NCI-H2029 treated with DMSO at 0.1 percent for 48 hours (cell line): ENCODE data around the gene PCDHB7.
A peak's percentile ranks its signal among the peaks of the same experiment; 100 is the strongest.
"Not testable (repeated sequence)": the region's sequence is repeated elsewhere in the genome, so short reads cannot be mapped to it uniquely, and the experiment has no call there.

Experiments
- DNase-seq: peaks from one replicate; lab custom pipeline; 2025; lab: John Stamatoyannopoulos, UW

PCDHB7 gene

GRCh38 chr5:141180313-141180712 is 7.9 kb downstream of the PCDHB7 start:
- DNase-seq, result no peak

DNA sequence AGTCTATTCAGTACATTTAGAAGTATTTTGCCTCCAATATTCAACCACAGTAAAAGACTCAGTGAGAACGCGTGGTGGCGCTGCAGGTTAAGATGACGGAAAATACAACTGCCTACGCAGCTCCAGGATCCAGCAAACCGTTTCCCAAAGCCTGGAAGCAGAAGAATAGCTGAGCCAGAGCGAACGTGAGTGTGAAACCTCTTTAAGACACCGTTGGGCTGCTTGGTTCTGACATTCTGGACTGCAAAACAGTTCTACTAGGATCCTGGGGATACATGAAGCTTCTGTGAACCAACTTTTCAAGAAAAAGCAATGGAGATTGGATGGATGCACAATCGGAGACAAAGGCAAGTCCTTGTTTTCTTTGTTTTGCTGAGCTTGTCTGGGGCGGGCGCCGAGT is 9.8 kb downstream of the PCDHB7 start, which contains the start of gene PCDHB16:
PCDHB16 (plus strand) TSS at position 140 of the 400 bp plus-strand sequence; CDS start at position 313, 173 bp downstream.
- DNase-seq, result peak; percentile 44

DNA sequence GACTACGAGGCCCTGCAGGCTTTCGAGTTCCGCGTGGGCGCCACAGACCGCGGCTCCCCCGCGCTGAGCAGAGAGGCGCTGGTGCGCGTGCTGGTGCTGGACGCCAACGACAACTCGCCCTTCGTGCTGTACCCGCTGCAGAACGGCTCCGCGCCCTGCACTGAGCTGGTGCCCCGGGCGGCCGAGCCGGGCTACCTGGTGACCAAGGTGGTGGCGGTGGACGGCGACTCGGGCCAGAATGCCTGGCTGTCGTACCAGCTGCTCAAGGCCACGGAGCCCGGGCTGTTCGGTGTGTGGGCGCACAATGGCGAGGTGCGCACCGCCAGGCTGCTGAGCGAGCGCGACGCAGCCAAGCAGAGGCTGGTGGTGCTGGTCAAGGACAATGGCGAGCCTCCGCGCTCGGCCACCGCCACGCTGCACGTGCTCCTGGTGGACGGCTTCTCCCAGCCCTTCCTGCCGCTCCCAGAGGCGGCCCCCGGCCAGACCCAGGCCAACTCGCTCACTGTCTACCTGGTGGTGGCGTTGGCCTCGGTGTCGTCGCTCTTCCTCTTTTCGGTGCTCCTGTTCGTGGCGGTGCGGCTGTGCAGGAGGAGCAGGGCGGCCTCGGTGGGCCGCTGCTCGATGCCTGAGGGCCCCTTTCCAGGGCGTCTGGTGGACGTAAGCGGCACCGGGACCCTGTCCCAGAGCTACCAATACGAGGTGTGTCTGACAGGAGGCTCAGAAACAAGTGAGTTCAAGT is 11.8 kb downstream of the PCDHB7 start:
- DNase-seq, result not testable (repeated sequence)

- DNase-seq, result no peak
Observed at GRCh38 chr5:141186897-141187512, 14.6 kb downstream of the PCDHB7 start, which contains the start of gene PCDHB9. Gene PCDHB9 (plus strand): TSS chr5:141187161. CDS start chr5:141187319, 158 bp downstream.

- not testable (repeated sequence) for DNase-seq
Observed at GRCh38 chr5:141188682-141189081, 16.2 kb downstream of the PCDHB7 start.

GRCh38 chr5:141189131-141189530 is 16.7 kb downstream of the PCDHB7 start:
- not testable (repeated sequence) for DNase-seq

DNA sequence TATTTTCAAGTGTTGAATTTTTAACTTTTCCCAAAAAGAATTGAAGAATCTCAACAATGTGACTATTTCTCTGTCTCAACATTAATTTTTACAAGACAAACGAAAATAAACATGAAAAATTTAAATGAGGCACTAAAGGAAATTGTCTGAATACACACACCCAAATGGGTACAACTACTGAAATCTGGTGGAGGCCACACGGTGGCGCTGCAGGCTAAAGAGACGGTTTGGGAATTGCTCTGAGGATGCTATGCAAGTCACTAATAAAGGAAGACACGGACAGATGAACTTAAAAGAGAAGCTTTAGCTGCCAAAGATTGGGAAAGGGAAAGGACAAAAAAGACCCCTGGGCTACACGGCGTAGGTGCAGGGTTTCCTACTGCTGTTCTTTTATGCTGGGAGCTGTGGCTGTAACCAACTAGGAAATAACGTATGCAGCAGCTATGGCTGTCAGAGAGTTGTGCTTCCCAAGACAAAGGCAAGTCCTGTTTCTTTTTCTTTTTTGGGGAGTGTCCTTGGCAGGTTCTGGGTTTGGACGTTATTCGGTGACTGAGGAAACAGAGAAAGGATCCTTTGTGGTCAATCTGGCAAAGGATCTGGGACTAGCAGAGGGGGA is 19.8 kb downstream of the PCDHB7 start, which contains the start of gene PCDHB10:
PCDHB10 (plus strand) TSS at position 244 of the 616 bp plus-strand sequence; CDS start at position 444, 200 bp downstream.
- DNase-seq, result no peak

- DNase-seq, result not testable (repeated sequence)
Observed at GRCh38 chr5:141194332-141194731, 21.9 kb downstream of the PCDHB7 start.

DNA sequence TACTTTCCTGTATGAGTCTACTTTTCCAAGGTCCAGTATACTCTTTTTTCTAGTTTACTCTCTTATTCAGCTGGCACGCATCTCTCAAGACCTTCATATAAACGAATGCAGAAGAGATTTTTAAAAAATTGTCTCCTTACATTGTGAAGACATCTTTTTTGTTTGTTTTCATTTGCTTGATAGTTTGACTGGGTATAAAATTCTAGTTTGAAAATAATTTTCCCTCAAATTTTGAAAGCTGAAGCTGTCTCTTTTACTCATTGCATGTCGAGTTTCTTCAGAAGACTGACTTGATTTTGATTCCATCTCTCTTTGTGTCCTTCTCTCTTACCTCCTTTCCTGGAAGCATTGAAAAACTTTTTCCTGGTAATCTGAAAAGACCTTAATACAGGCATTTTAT is 23.9 kb downstream of the PCDHB7 start:
- no peak for DNase-seq

- no peak for DNase-seq
Observed at GRCh38 chr5:141199359-141200235, 27.2 kb downstream of the PCDHB7 start, which contains the start of gene PCDHB11. Gene PCDHB11 (plus strand): TSS chr5:141199627. CDS start chr5:141199775, 148 bp downstream.

DNA sequence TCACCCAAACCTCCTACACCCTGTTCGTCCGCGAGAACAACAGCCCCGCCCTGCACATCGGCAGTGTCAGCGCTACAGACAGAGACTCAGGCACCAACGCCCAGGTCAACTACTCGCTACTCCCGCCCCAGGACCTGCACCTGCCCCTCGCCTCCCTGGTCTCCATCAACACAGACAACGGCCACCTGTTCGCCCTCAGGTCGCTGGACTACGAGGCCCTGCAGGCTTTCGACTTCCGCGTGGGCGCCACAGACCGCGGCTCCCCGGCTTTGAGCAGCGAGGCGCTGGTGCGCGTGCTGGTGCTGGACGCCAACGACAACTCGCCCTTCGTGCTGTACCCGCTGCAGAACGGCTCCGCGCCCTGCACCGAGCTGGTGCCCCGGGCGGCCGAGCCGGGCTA is 28.7 kb downstream of the PCDHB7 start:
- not testable (repeated sequence) for DNase-seq

- DNase-seq, result not testable (repeated sequence)
Observed at GRCh38 chr5:141201646-141202045, 29.2 kb downstream of the PCDHB7 start.

DNA sequence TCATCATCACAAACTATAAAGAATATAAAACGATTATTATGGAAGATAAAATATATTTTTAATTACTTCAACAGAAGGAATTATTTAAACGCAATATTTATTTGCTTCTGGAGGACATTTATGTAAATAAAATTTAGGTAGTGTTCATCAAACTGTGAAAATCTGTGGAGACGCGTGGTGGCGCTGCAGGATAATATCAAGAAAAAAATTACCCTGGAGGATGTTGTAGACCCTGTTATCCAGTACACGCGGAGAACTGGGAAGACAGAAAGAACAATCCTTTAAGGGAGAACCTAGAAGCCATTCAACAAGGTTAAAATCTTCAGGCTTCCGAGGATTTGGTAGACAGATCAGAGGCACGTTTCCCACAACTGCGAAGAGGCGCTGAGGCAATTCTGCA is 36.0 kb downstream of the PCDHB7 start, which contains the start of gene PCDHB12:
PCDHB12 (plus strand) TSS at position 242 of the 400 bp plus-strand sequence. CDS start 189 bp downstream, outside the sequence.
- no peak for DNase-seq

DNA sequence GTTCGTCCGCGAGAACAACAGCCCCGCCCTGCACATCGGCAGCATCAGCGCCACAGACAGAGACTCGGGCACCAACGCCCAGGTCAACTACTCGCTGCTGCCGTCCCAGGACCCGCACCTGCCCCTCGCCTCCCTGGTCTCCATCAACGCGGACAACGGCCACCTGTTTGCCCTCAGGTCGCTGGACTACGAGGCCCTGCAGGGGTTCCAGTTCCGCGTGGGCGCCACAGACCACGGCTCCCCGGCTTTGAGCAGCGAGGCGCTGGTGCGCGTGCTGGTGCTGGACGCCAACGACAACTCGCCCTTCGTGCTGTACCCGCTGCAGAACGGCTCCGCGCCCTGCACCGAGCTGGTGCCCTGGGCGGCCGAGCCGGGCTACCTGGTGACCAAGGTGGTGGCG is 37.8 kb downstream of the PCDHB7 start:
- not testable (repeated sequence) for DNase-seq

GRCh38 chr5:141210849-141211248 is 38.4 kb downstream of the PCDHB7 start:
- not testable (repeated sequence) for DNase-seq

DNA sequence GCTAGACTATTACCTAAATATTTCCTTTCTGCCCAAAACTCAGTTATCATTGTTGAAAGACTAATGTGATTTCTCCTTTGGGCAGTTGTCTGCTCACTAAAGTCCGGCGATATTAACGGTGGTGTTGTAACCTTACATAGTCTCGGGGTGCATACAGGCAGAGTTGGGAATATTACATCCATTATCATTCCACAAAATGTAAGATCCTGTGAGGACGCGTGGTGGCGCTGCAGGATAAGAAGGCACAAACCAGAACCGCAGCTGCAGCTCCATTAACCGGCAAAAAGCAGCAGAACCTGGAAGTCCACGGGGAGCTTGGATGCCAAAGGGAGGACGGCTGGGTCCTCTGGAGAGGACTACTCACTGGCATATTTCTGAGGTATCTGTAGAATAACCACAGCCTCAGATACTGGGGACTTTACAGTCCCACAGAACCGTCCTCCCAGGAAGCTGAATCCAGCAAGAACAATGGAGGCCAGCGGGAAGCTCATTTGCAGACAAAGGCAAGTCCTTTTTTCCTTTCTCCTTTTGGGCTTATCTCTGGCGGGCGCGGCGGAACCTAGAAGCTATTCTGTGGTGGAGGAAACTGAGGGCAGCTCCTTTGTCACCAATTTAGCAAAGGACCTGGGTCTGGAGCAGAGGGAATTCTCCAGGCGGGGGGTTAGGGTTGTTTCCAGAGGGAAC is 41.4 kb downstream of the PCDHB7 start, which contains the start of gene PCDHB13:
PCDHB13 (plus strand) TSS at position 264 of the 684 bp plus-strand sequence; CDS start at position 469, 205 bp downstream.
- not testable (repeated sequence) for DNase-seq

- not testable (repeated sequence) for DNase-seq
Observed at GRCh38 chr5:141214583-141214982, 42.1 kb downstream of the PCDHB7 start.

- not testable (repeated sequence) for DNase-seq
Observed at GRCh38 chr5:141215504-141215903, 43.1 kb downstream of the PCDHB7 start.

DNA sequence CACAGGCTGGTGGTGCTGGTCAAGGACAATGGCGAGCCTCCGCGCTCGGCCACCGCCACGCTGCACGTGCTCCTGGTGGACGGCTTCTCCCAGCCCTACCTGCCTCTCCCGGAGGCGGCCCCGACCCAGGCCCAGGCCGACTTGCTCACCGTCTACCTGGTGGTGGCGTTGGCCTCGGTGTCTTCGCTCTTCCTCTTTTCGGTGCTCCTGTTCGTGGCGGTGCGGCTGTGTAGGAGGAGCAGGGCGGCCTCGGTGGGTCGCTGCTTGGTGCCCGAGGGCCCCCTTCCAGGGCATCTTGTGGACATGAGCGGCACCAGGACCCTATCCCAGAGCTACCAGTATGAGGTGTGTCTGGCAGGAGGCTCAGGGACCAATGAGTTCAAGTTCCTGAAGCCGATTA is 43.6 kb downstream of the PCDHB7 start:
- not testable (repeated sequence) for DNase-seq

- DNase-seq, result peak; percentile 19
Observed at GRCh38 chr5:141223112-141223783, 50.8 kb downstream of the PCDHB7 start, which contains the start of gene PCDHB14. Gene PCDHB14 (plus strand): TSS chr5:141223343. CDS start chr5:141223506, 163 bp downstream.
